Activated T-helper 1 cell treated with anti-CD3 and anti-CD28 coated beads, Interleukin-2, amount 50 U/mL, for 16 hours (primary cell): ENCODE results near the gene TRAF5.
A peak's percentile ranks its signal among the peaks of the same experiment; 100 is the strongest.
"Not testable (repeated sequence)": the region's sequence is repeated elsewhere in the genome, so short reads cannot be mapped to it uniquely, and the experiment has no call there.

Source experiments
- DNase-seq, 2 donors: peaks; one replicate each; pipeline ENCODE4 v3.0.0-alpha.2; 2020; ENCODE audit warnings: low read depth in 1 of 2, low spot score in 1 of 2

TRAF5 gene

GRCh38 chr1:211326528-211327345 lies at the start of gene TRAF5:
TSS of gene TRAF5 (plus strand) at chr1:211326833. CDS start at chr1:211353240, 26,407 bp downstream.
- peak in 1 of 2 donors; percentile 33 for DNase-seq

- no peak for DNase-seq
Measured at GRCh38 chr1:211279340-211279739, 47.3 kb upstream of the TRAF5 start.

- no peak for DNase-seq
Measured at GRCh38 chr1:211280910-211281309, 45.7 kb upstream of the TRAF5 start.

- DNase-seq, result no peak
Measured at GRCh38 chr1:211281320-211282022, 45.2 kb upstream of the TRAF5 start.

- no peak for DNase-seq
Measured at GRCh38 chr1:211282023-211282373, 44.6 kb upstream of the TRAF5 start.

GRCh38 chr1:211285196-211285595 lies 41.4 kb upstream of the TRAF5 start:
- no peak for DNase-seq

GRCh38 chr1:211287218-211287617 lies 39.4 kb upstream of the TRAF5 start:
- DNase-seq, result no peak

GRCh38 chr1:211292411-211292810 lies 34.2 kb upstream of the TRAF5 start:
- DNase-seq, result no peak

GRCh38 chr1:211296396-211296795 lies 30.2 kb upstream of the TRAF5 start:
- DNase-seq, result no peak

- no peak for DNase-seq
Measured at GRCh38 chr1:211305044-211305443, 21.6 kb upstream of the TRAF5 start.

- DNase-seq, result no peak
Measured at GRCh38 chr1:211309617-211310016, 17.0 kb upstream of the TRAF5 start.

- DNase-seq, result no peak
Measured at GRCh38 chr1:211313392-211313791, 13.2 kb upstream of the TRAF5 start.

- no peak for DNase-seq
Measured at GRCh38 chr1:211318576-211319280, 7.9 kb upstream of the TRAF5 start.

- no peak for DNase-seq
Measured at GRCh38 chr1:211319892-211320291, 6.7 kb upstream of the TRAF5 start.

GRCh38 chr1:211320980-211321379 lies 5.7 kb upstream of the TRAF5 start:
- DNase-seq, result no peak

- DNase-seq, result not testable (repeated sequence)
Measured at GRCh38 chr1:211321646-211322045, 5.0 kb upstream of the TRAF5 start.

- peak in 1 of 2 donors; percentile 33 for DNase-seq
Measured at GRCh38 chr1:211323156-211324063, 3.2 kb upstream of the TRAF5 start.

GRCh38 chr1:211324992-211325775 lies 1.4 kb upstream of the TRAF5 start:
- DNase-seq, result no peak

GRCh38 chr1:211326140-211326527 lies 499 bp upstream of the TRAF5 start:
- no peak for DNase-seq

- no peak for DNase-seq
Measured at GRCh38 chr1:211327346-211327921, 801 bp downstream of the TRAF5 start.
